Tibial nerve (tissue), 4 donors: Measurements from ENCODE around the gene ZNF91. TPM values are rescaled to one million over a fixed set of nuclear protein-coding genes. Genes with fewer than 3 reads are reported as not detected.
A peak's percentile ranks its signal among the peaks of the same experiment; 100 is the strongest.
"Not testable (repeated sequence)": the region's sequence is repeated elsewhere in the genome, so short reads cannot be mapped to it uniquely, and the experiment has no call there.

Source experiments
- DNase-seq, 2 donors: peaks; one replicate each; pipeline ENCODE4 v3.0.0-alpha.2; 2019; ENCODE audit warnings: low spot score in 2 of 2
- H3K27ac ChIP-seq, 4 donors: fragments of 200-600 bp; sonication (generic) in 3 of 4; one replicate each; pipeline ENCODE4 v1.5.1; 2017 to 2019; ENCODE audit warnings: mild to moderate bottlenecking in 1 of 4
- H3K27me3 ChIP-seq, 2 donors: fragments of 200-600 bp; sonication (generic) in 1 of 2; one replicate each; pipeline versions ENCODE4 v1.5.1 to v1.6.0; 2017 to 2019
- H3K36me3 ChIP-seq, 3 donors: fragments of 200-600 bp; sonication (generic); one replicate each; pipeline ENCODE4 v1.5.1; 2018 to 2019
- H3K4me1 ChIP-seq, 4 donors: fragments of 200-600 bp; sonication (generic) in 3 of 4; one replicate each; pipeline ENCODE4 v1.5.1; 2017 to 2019
- H3K4me3 ChIP-seq, 4 donors: fragments of 200-600 bp; sonication (generic) in 3 of 4; one replicate each; pipeline ENCODE4 v1.5.1; 2017 to 2019; ENCODE audit warnings: mild to moderate bottlenecking in 1 of 4, moderate library complexity in 1 of 4
- H3K9me3 ChIP-seq, 4 donors: fragments of 200-600 bp; sonication (generic) in 3 of 4; one replicate each; pipeline ENCODE4 v1.5.1; 2017 to 2019
- CTCF ChIP-seq, 5 experiments: fragments of 200-600 bp in 3 of 5; fragments of 450-650 bp in 2 of 5; sonication (generic) in 3 of 5; IDR thresholded peaks; one replicate each; pipeline ENCODE4 v1.5.1; 2016 to 2019; ENCODE audit warnings: antibody characterized with exemption in 5 of 5, mild to moderate bottlenecking in 3 of 5, moderate library complexity in 2 of 5
- EP300 ChIP-seq, 2 donors: sonication (generic); formaldehyde crosslinking; IDR thresholded peaks; one replicate each; pipeline ENCODE4 v1.6.1; 2017; ENCODE audit warnings: antibody characterized with exemption in 2 of 2, mild to moderate bottlenecking in 1 of 2
- POLR2A ChIP-seq, 2 donors: fragments of 450-650 bp; IDR thresholded peaks; one replicate each; pipeline ENCODE4 v1.6.1; 2017; ENCODE audit warnings: antibody characterized with exemption in 2 of 2, mild to moderate bottlenecking in 2 of 2, moderate library complexity in 2 of 2
- WGBS, 2 donors: methylation state at CpG; one replicate each; pipeline ENCODE4 v1.1.5; 2018; 5-methylcytosine and 5-hydroxymethylcytosine counted together
- total RNA-seq, 4 donors: library from RNA; depleted of rRNA; stranded (reverse); fragments of >200 nt; gene quantifications; one replicate each; pipeline ENCODE4 v1.1.0, GENCODE V29; 2016

Gene ZNF91
- total RNA-seq, 4 donors from 2014 or later = 63.5 to 83.1 (median 81.7) TPM

- Histone ChIP-seq H3K4me3 (no peak overlapping the region), H3K27ac (no peak overlapping the region), H3K36me3 (no peaks in the 10 kb centered on the region), H3K9me3 (peaks cover 0 to 38% (median 1%) of the 10 kb centered on the region in 4 donors), H3K27me3 (no peaks in the 10 kb centered on the region), H3K4me1 (no peaks in the 10 kb centered on the region)
- TF ChIP-seq EP300 (IDR thresholded peaks at IDR 0.05) (no peak), CTCF (IDR thresholded peaks at IDR 0.05) (no peak), POLR2A (IDR thresholded peaks at IDR 0.05) (no peak)
- DNase-seq = no peak
- WGBS, 2 donors = 80 to 98% methylated on average over 4 of the region's 4 CpGs
Observed at GRCh38 chr19:23436944-23437343, 41.7 kb upstream of the ZNF91 start.

GRCh38 chr19:23436318-23436717, 41.0 kb upstream of the ZNF91 start:
- no peak overlapping the region for H3K4me3 ChIP-seq
- no peaks in the 10 kb centered on the region for H3K27me3 ChIP-seq
- no peaks in the 10 kb centered on the region for H3K36me3 ChIP-seq
- no peaks in the 10 kb centered on the region for H3K4me1 ChIP-seq
- 92 to 94% methylated on average over 4 of the region's 4 CpGs for WGBS, 2 donors
- no peak for TF ChIP-seq POLR2A (IDR thresholded peaks at IDR 0.05)
- TF ChIP-seq EP300 (IDR thresholded peaks at IDR 0.05) = no peak
- peak in 1 of 5 experiments; percentile 15 for TF ChIP-seq CTCF (IDR thresholded peaks at IDR 0.05)
- H3K27ac ChIP-seq = no peak overlapping the region
- peaks cover 0 to 38% (median 1%) of the 10 kb centered on the region in 4 donors for H3K9me3 ChIP-seq
- DNase-seq = no peak

- H3K4me1 ChIP-seq = peaks cover 0 to 4% (median 0%) of the 10 kb centered on the region in 4 donors
- H3K27ac ChIP-seq = no peak overlapping the region
- H3K27me3 ChIP-seq = peaks cover 0 to 15% of the 10 kb centered on the region in 2 donors
- no peaks in the 10 kb centered on the region for H3K36me3 ChIP-seq
- no peak overlapping the region for H3K4me3 ChIP-seq
- no peaks in the 10 kb centered on the region for H3K9me3 ChIP-seq
- no peak for TF ChIP-seq CTCF (IDR thresholded peaks at IDR 0.05)
- TF ChIP-seq EP300 (IDR thresholded peaks at IDR 0.05) = no peak
- TF ChIP-seq POLR2A (IDR thresholded peaks at IDR 0.05) = no peak
- no peak for DNase-seq
- 63 to 66% methylated on average over 5 of the region's 5 CpGs for WGBS, 2 donors
Observed at GRCh38 chr19:23420824-23421223, 25.6 kb upstream of the ZNF91 start.

GRCh38 chr19:23419261-23419660, 24.0 kb upstream of the ZNF91 start:
- H3K4me3 ChIP-seq, DNase-seq: not testable (repeated sequence)
- 93 to 98% methylated on average over 20 to 22 of the region's 38 CpGs for whole genome bisulfite sequencing, 2 donors

GRCh38 chr19:23415561-23416191, 20.4 kb upstream of the ZNF91 start:
- Histone ChIP-seq H3K9me3 (no peaks in the 10 kb centered on the region), H3K4me1 (peaks cover 0 to 16% (median 3%) of the 10 kb centered on the region in 4 donors), H3K4me3 (peak overlapping the region in 2 of 4 donors; percentile 43 to 45), H3K27me3 (peaks cover 0 to 31% of the 10 kb centered on the region in 2 donors), H3K36me3 (no peaks in the 10 kb centered on the region), H3K27ac (no peak overlapping the region)
- TF ChIP-seq EP300 (IDR thresholded peaks at IDR 0.05) (no peak), CTCF (IDR thresholded peaks at IDR 0.05) (no peak), POLR2A (IDR thresholded peaks at IDR 0.05) (no peak)
- no peak for DNase-seq
- 1% methylated on average over 27 to 29 of the region's 33 CpGs for WGBS, 2 donors

More at GRCh38 chr19:23419261-23419660, 24.0 kb upstream of the ZNF91 start:
- not testable (repeated sequence) for H3K27ac ChIP-seq, H3K9me3 ChIP-seq, H3K36me3 ChIP-seq
- Histone ChIP-seq H3K27me3 (peaks cover 0 to 28% of the 10 kb centered on the region in 2 donors), H3K4me1 (peaks cover 0 to 16% (median 3%) of the 10 kb centered on the region in 4 donors)
